ENCODE measurements around the gene CAPSL. TPM values are rescaled to one million over a fixed set of nuclear protein-coding genes. Genes with fewer than 3 reads are reported as not detected.

Gene CAPSL
- total and polyA plus RNA-seq, 2 of the 8 experiments (the other 6 are each of a cell fraction or from before 2014, with no cell fraction given): not detected

GRCh38 chr5:35859101-35859661, 79.2 kb downstream of the CAPSL start:
- H2AFZ ChIP-seq (ENCODE audit: low read length): no peak overlapping the region
- no peak overlapping the region for H3K18ac ChIP-seq (ENCODE audit: extremely low read depth, low read length)
- no peaks in the 10 kb centered on the region for H3K23me2 ChIP-seq (ENCODE audit: low read depth, low read length)
- no peak overlapping the region for H2BK20ac ChIP-seq (ENCODE audit: low read length)
- no peaks in the 10 kb centered on the region for H3K79me2 ChIP-seq (ENCODE audit: control insufficient read depth in 1 of 2, insufficient read depth in 2 of 2, low read length in 2 of 2)
- no peaks in the 10 kb centered on the region; a peak in 1 of 8 replicates for H3K36me3 ChIP-seq (ENCODE audit: control insufficient read depth in 2 of 4, insufficient read depth in 4 of 4, low read length in 3 of 4)
- no peak overlapping the region for H2BK15ac ChIP-seq (ENCODE audit: low read length)
- no peak overlapping the region for H3K23ac ChIP-seq (ENCODE audit: insufficient read length)
- H4K8ac ChIP-seq (ENCODE audit: extremely low read depth, insufficient read depth, low read length): no peak overlapping the region
- H4K5ac ChIP-seq (ENCODE audit: insufficient read length, low read depth, low read length): no peak overlapping the region
- no peak overlapping the region for H4K91ac ChIP-seq (replicated peaks; ENCODE audit: insufficient read length, low read length)
- WGBS, 2 experiments (ENCODE audit: extremely low coverage in 1 of 2, insufficient coverage in 1 of 2, insufficient read length in 1 of 2, insufficient replicate concordance in 2 of 2, low coverage in 1 of 2, low lambda C conversion rate in 2 of 2, missing lambda C conversion rate in 1 of 2): 54% methylated on average over 3 of the region's 3 CpGs; no CpG with 5 or more reads in 1 of the 2 experiments
- no peaks in the 10 kb centered on the region for H3K9me3 ChIP-seq (ENCODE audit: insufficient read depth in 2 of 2, low read depth in 1 of 2, low read length in 1 of 2)
- H3K14ac ChIP-seq (ENCODE audit: insufficient read length): no peak overlapping the region
- no peaks in the 10 kb centered on the region for H3K27me3 ChIP-seq (replicated peaks in 1 of 4; ENCODE audit: control insufficient read depth in 3 of 4, extremely low read depth in 1 of 4, insufficient read depth in 3 of 4, low read length in 3 of 4)
- H2AK5ac ChIP-seq (ENCODE audit: low read depth, low read length): no peak overlapping the region
- H3K4me1 ChIP-seq (replicated peaks in 1 of 4; ENCODE audit: control insufficient read depth in 3 of 4, insufficient read depth in 4 of 4, low read length in 3 of 4): peaks cover 0 to 7% (median 2%) of the 10 kb centered on the region in 4 experiments; a peak in 3 of 7 replicates
- no peak overlapping the region for H3K9ac ChIP-seq (replicated peaks in 1 of 4; ENCODE audit: extremely low read depth in 1 of 4, low read depth in 3 of 4, low read length in 3 of 4)
- H2BK12ac ChIP-seq (ENCODE audit: low read depth, low read length): no peak overlapping the region
- H4K20me1 ChIP-seq (replicated peaks in 1 of 2; ENCODE audit: control insufficient read depth in 1 of 2, insufficient read depth in 2 of 2, low read length in 2 of 2): no peaks in the 10 kb centered on the region
- no peak overlapping the region for H3K56ac ChIP-seq (replicated peaks; ENCODE audit: insufficient read length, low read depth, low read length)
- H3K79me1 ChIP-seq (ENCODE audit: low read depth, low read length): no peaks in the 10 kb centered on the region
- H2BK5ac ChIP-seq (ENCODE audit: low read depth, low read length): no peak overlapping the region
- POLR2A ChIA-PET (ENCODE audit: partially characterized antibody): no interaction called here
- no peak overlapping the region for H3K4ac ChIP-seq (replicated peaks; ENCODE audit: insufficient read length, low read depth, low read length)
- CTCF ChIA-PET (ENCODE audit: partially characterized antibody): interaction anchor here (0.6 to 1.7 kb wide), 7 partner anchors 10 to 67 kb away, joined by 3 to 4 read pairs (median 4); no protein-coding TSS in a partner anchor
- H3K4me3 ChIP-seq (ENCODE audit: extremely low read depth in 1 of 4, insufficient read depth in 2 of 4, low read depth in 3 of 4, low read length in 4 of 4): no peak overlapping the region
- H2BK120ac ChIP-seq (replicated peaks; ENCODE audit: low read depth, low read length): no peak overlapping the region
- FAIRE-seq: no peak
- no peak overlapping the region for H3K27ac ChIP-seq (ENCODE audit: low read depth, low read length)
- 0 out of 4 replicates have a peak overlapping the region, but pooled peaks of 1 of the 2 experiments have one; percentile 12 for H3K4me2 ChIP-seq (ENCODE audit: insufficient read depth in 1 of 2, low read depth in 2 of 2, low read length in 2 of 2)
- DNase-seq (ENCODE audit: low read depth in 1 of 2, low spot score in 2 of 2): no peak
- TF ChIP-seq TBP (IDR thresholded peaks at IDR 0.05; ENCODE audit: low read depth, low read length) (no peak), EP300 (IDR thresholded peaks at IDR 0.05; ENCODE audit: borderline replicate concordance in 1 of 2, low read depth in 2 of 2, low read length in 2 of 2) (no peak), ASH2L (IDR thresholded peaks at IDR 0.05; ENCODE audit: low read length) (no peak), RFX5 (IDR thresholded peaks at IDR 0.05; ENCODE audit: borderline replicate concordance, low read depth, low read length) (no peak)
